Tibial nerve (tissue), 4 donors: ENCODE measurements around the gene CWC22. TPM values are rescaled to one million over a fixed set of nuclear protein-coding genes. Genes with fewer than 3 reads are reported as not detected.

Source experiments
- DNase-seq, 2 donors: peaks; one replicate each; pipeline ENCODE4 v3.0.0-alpha.2; 2019; ENCODE audit warnings: low spot score in 2 of 2
- H3K27ac ChIP-seq, 4 donors: fragments of 200-600 bp; sonication (generic) in 3 of 4; one replicate each; pipeline ENCODE4 v1.5.1; 2017 to 2019; ENCODE audit warnings: mild to moderate bottlenecking in 1 of 4
- H3K27me3 ChIP-seq, 2 donors: fragments of 200-600 bp; sonication (generic) in 1 of 2; one replicate each; pipeline versions ENCODE4 v1.5.1 to v1.6.0; 2017 to 2019
- H3K36me3 ChIP-seq, 3 donors: fragments of 200-600 bp; sonication (generic); one replicate each; pipeline ENCODE4 v1.5.1; 2018 to 2019
- H3K4me1 ChIP-seq, 4 donors: fragments of 200-600 bp; sonication (generic) in 3 of 4; one replicate each; pipeline ENCODE4 v1.5.1; 2017 to 2019
- H3K4me3 ChIP-seq, 4 donors: fragments of 200-600 bp; sonication (generic) in 3 of 4; one replicate each; pipeline ENCODE4 v1.5.1; 2017 to 2019; ENCODE audit warnings: mild to moderate bottlenecking in 1 of 4, moderate library complexity in 1 of 4
- H3K9me3 ChIP-seq, 4 donors: fragments of 200-600 bp; sonication (generic) in 3 of 4; one replicate each; pipeline ENCODE4 v1.5.1; 2017 to 2019
- CTCF ChIP-seq, 5 experiments: fragments of 200-600 bp in 3 of 5; fragments of 450-650 bp in 2 of 5; sonication (generic) in 3 of 5; IDR thresholded peaks; one replicate each; pipeline ENCODE4 v1.5.1; 2016 to 2019; ENCODE audit warnings: antibody characterized with exemption in 5 of 5, mild to moderate bottlenecking in 3 of 5, moderate library complexity in 2 of 5
- EP300 ChIP-seq, 2 donors: sonication (generic); formaldehyde crosslinking; IDR thresholded peaks; one replicate each; pipeline ENCODE4 v1.6.1; 2017; ENCODE audit warnings: antibody characterized with exemption in 2 of 2, mild to moderate bottlenecking in 1 of 2
- POLR2A ChIP-seq, 2 donors: fragments of 450-650 bp; IDR thresholded peaks; one replicate each; pipeline ENCODE4 v1.6.1; 2017; ENCODE audit warnings: antibody characterized with exemption in 2 of 2, mild to moderate bottlenecking in 2 of 2, moderate library complexity in 2 of 2
- WGBS, 2 donors: methylation state at CpG; one replicate each; pipeline ENCODE4 v1.1.5; 2018; 5-methylcytosine and 5-hydroxymethylcytosine counted together
- total RNA-seq, 4 donors: library from RNA; depleted of rRNA; stranded (reverse); fragments of >200 nt; gene quantifications; one replicate each; pipeline ENCODE4 v1.1.0, GENCODE V29; 2016

CWC22 gene
- total RNA-seq, 4 donors from 2014 or later, result 20.6 to 26.0 (median 22.9) TPM

GRCh38 chr2:179995741-179996515, 11.2 kb downstream of the CWC22 start:
- H3K4me3 ChIP-seq, result no peak overlapping the region
- H3K36me3 ChIP-seq, result peaks cover 0 to 22% (median 0%) of the 10 kb centered on the region in 3 donors
- H3K4me1 ChIP-seq, result peaks cover 0 to 18% (median 0%) of the 10 kb centered on the region in 4 donors
- no peak for DNase-seq
- no peak overlapping the region for H3K27ac ChIP-seq
- TF ChIP-seq CTCF (IDR thresholded peaks at IDR 0.05) (no peak), POLR2A (IDR thresholded peaks at IDR 0.05) (no peak), EP300 (IDR thresholded peaks at IDR 0.05) (no peak)
- 86 to 87% methylated on average over 4 of the region's 4 CpGs for WGBS, 2 donors
- no peaks in the 10 kb centered on the region for H3K9me3 ChIP-seq
- H3K27me3 ChIP-seq, result no peaks in the 10 kb centered on the region

- WGBS, 2 donors, result 81 to 87% methylated on average over 4 of the region's 4 CpGs
- TF ChIP-seq CTCF (IDR thresholded peaks at IDR 0.05) (no peak), EP300 (IDR thresholded peaks at IDR 0.05) (no peak), POLR2A (IDR thresholded peaks at IDR 0.05) (no peak)
- DNase-seq, result no peak
- Histone ChIP-seq H3K27me3 (no peaks in the 10 kb centered on the region), H3K27ac (no peak overlapping the region), H3K36me3 (peaks cover 0 to 42% (median 3%) of the 10 kb centered on the region in 3 donors), H3K4me3 (no peak overlapping the region), H3K9me3 (no peaks in the 10 kb centered on the region), H3K4me1 (no peaks in the 10 kb centered on the region)
Measured at GRCh38 chr2:179991344-179991743, 15.8 kb downstream of the CWC22 start.

- Histone ChIP-seq H3K4me1 (no peaks in the 10 kb centered on the region), H3K36me3 (peaks cover 0 to 47% (median 7%) of the 10 kb centered on the region in 3 donors), H3K27ac (no peak overlapping the region), H3K27me3 (no peaks in the 10 kb centered on the region), H3K4me3 (no peak overlapping the region), H3K9me3 (no peaks in the 10 kb centered on the region)
- 77% methylated on average over 5 of the region's 5 CpGs for WGBS, 2 donors
- no peak for DNase-seq
- TF ChIP-seq POLR2A (IDR thresholded peaks at IDR 0.05), result no peak
- TF ChIP-seq CTCF (IDR thresholded peaks at IDR 0.05), result no peak
- TF ChIP-seq EP300 (IDR thresholded peaks at IDR 0.05), result no peak
Measured at GRCh38 chr2:179990676-179991317, 16.3 kb downstream of the CWC22 start.

- no peak for DNase-seq
- H3K9me3 ChIP-seq, result no peaks in the 10 kb centered on the region
- H3K4me3 ChIP-seq, result no peak overlapping the region
- H3K27ac ChIP-seq, result no peak overlapping the region
- H3K27me3 ChIP-seq, result no peaks in the 10 kb centered on the region
- WGBS, 2 donors, result 80 to 88% methylated on average over 1 of the region's 1 CpG
- H3K4me1 ChIP-seq, result no peaks in the 10 kb centered on the region
- TF ChIP-seq CTCF (IDR thresholded peaks at IDR 0.05) (no peak), POLR2A (IDR thresholded peaks at IDR 0.05) (no peak), EP300 (IDR thresholded peaks at IDR 0.05) (no peak)
- H3K36me3 ChIP-seq, result peaks cover 0 to 72% (median 11%) of the 10 kb centered on the region in 3 donors
Measured at GRCh38 chr2:179987916-179988315, 19.2 kb downstream of the CWC22 start.

- Histone ChIP-seq H3K27me3 (no peaks in the 10 kb centered on the region), H3K4me1 (no peaks in the 10 kb centered on the region), H3K9me3 (no peaks in the 10 kb centered on the region), H3K36me3 (peaks cover 0 to 76% (median 22%) of the 10 kb centered on the region in 3 donors), H3K27ac (no peak overlapping the region), H3K4me3 (no peak overlapping the region)
- TF ChIP-seq CTCF (IDR thresholded peaks at IDR 0.05), result no peak
- no peak for TF ChIP-seq EP300 (IDR thresholded peaks at IDR 0.05)
- TF ChIP-seq POLR2A (IDR thresholded peaks at IDR 0.05), result no peak
- 94% methylated on average over 5 of the region's 5 CpGs for WGBS, 2 donors
- no peak for DNase-seq
Measured at GRCh38 chr2:179985163-179985820, 21.8 kb downstream of the CWC22 start.
